Right lobe of liver (tissue), 4 donors: ENCODE results near the gene PSMC4.

Experiments
- POLR2A ChIP-seq: fragments of 450-650 bp; IDR thresholded peaks from one replicate; pipeline ENCODE4 v1.6.1; 2017; ENCODE audit warnings: antibody characterized with exemption, mild to moderate bottlenecking
- TF ChIP-seq, protein P1 (sequence below), 4 donors: fragments of 200-600 bp in 3 of 4; fragments of 450-650 bp in 1 of 4; IDR thresholded peaks; one replicate each; pipeline versions ENCODE4 v1.5.1 to v1.8.0; 2016 to 2022; ENCODE audit warnings: antibody characterized with exemption in 4 of 4, mild to moderate bottlenecking in 2 of 4
- donor health status: DM: no; HTN: no; CAD: no.
- donor health status: DM: no; HTN: no; CAD: no.
- donor health status: DM: no; HTN: yes; CAD: no.

DNA sequence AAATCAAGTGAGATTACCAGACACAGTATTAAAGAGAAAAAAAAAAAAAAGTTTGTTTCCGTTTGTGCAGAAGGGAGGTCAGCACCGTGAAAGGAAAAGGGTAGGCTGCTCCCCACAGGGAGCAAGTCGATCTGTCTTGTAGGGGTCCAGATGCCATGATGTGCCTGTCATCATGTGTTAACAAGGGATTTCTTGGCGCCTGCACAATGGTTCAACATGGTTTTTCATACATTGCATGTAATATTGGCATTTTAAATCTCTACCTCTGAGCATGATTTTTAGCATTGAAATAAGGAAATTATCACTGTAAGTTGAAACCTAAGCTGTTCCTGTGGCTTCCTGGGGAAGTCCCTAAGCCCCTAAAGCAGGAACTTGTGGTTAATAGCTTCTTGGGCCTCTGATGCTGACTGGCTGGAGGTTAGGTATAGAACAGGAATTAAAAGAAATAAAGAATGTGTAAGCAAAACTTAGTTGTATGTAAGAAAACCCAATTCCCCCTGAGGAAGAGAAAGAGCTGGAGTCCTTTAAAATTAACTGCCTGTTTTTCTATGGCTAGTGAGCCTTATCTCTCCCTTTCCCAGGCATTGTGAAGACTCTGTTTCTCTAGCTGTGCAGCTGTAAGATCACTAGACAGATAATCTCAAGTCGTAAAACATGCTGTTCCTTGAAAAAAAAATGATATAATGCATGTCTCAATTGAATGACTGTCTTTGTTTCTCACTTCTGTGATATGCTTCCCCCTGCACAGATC lies 29.2 kb upstream of the PSMC4 start:
- TF ChIP-seq POLR2A, result no peak
- TF ChIP-seq, protein P1, sequence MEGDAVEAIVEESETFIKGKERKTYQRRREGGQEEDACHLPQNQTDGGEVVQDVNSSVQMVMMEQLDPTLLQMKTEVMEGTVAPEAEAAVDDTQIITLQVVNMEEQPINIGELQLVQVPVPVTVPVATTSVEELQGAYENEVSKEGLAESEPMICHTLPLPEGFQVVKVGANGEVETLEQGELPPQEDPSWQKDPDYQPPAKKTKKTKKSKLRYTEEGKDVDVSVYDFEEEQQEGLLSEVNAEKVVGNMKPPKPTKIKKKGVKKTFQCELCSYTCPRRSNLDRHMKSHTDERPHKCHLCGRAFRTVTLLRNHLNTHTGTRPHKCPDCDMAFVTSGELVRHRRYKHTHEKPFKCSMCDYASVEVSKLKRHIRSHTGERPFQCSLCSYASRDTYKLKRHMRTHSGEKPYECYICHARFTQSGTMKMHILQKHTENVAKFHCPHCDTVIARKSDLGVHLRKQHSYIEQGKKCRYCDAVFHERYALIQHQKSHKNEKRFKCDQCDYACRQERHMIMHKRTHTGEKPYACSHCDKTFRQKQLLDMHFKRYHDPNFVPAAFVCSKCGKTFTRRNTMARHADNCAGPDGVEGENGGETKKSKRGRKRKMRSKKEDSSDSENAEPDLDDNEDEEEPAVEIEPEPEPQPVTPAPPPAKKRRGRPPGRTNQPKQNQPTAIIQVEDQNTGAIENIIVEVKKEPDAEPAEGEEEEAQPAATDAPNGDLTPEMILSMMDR (IDR thresholded peaks at IDR 0.05), result no peak
